ENCODE results near the gene MICU1. TPM values are rescaled to one million over a fixed set of nuclear protein-coding genes. Genes with fewer than 3 reads are reported as not detected.

MICU1 gene
- polyA plus RNA-seq, 1 donor (not counting 4 experiments of a cell fraction or from before 2014, with no cell fraction given) = 19.4 TPM

DNA sequence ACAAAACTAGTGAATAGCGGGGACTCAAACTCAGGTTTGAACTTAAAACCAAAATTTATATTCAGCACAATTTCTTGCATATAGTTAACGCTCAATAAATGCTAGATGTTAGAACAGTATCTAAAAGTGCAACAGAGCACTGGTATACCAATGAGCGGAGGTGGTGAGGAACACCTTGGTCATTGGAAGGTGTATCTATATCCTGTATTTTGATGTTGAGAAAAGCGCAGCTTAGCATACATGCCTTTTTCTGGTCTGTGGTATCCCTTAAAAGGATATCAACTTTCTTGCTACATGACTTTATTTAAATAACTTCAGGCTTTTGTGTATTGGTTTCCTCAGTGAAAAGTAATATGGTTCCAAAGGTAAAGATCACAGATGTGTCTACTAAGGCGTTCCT is 237.8 kb downstream of the MICU1 start:
- H3K27me3 ChIP-seq (ENCODE audit: control insufficient read depth, extremely low read depth, insufficient read depth, low read length) = no peaks in the 10 kb centered on the region
- H3K9ac ChIP-seq (ENCODE audit: control insufficient read depth, extremely low read depth, insufficient read depth, low read length) = no peak overlapping the region
- no peaks in the 10 kb centered on the region for H3K79me2 ChIP-seq (ENCODE audit: control insufficient read depth, insufficient read depth, low read length)
- no peaks in the 10 kb centered on the region for H3K36me3 ChIP-seq (ENCODE audit: control insufficient read depth in 2 of 2, extremely low read depth in 1 of 2, insufficient read depth in 2 of 2, low read length in 2 of 2)
- no peaks in the 10 kb centered on the region for H3K4me1 ChIP-seq (ENCODE audit: control insufficient read depth, extremely low read depth, insufficient read depth, low read length)
- H2AFZ ChIP-seq (ENCODE audit: control insufficient read depth, low read length) = no peak overlapping the region
- DNase-seq (ENCODE audit: low read depth, low spot score) (no peak), FAIRE-seq (no peak)
- no peak for TF ChIP-seq EZH2 (IDR thresholded peaks at IDR 0.05; ENCODE audit: low read length)
- TF ChIP-seq, protein P1, sequence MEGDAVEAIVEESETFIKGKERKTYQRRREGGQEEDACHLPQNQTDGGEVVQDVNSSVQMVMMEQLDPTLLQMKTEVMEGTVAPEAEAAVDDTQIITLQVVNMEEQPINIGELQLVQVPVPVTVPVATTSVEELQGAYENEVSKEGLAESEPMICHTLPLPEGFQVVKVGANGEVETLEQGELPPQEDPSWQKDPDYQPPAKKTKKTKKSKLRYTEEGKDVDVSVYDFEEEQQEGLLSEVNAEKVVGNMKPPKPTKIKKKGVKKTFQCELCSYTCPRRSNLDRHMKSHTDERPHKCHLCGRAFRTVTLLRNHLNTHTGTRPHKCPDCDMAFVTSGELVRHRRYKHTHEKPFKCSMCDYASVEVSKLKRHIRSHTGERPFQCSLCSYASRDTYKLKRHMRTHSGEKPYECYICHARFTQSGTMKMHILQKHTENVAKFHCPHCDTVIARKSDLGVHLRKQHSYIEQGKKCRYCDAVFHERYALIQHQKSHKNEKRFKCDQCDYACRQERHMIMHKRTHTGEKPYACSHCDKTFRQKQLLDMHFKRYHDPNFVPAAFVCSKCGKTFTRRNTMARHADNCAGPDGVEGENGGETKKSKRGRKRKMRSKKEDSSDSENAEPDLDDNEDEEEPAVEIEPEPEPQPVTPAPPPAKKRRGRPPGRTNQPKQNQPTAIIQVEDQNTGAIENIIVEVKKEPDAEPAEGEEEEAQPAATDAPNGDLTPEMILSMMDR (optimal IDR thresholded peaks at IDR 0.05 in 1 of 3, IDR thresholded peaks at IDR 0.05 in 1 of 3, conservative IDR thresholded peaks at IDR 0.05 in 1 of 3; ENCODE audit: extremely low read depth in 1 of 3, insufficient read depth in 2 of 3, low read length in 3 of 3) = no peak
- H3K9me1 ChIP-seq (ENCODE audit: control insufficient read depth, extremely low read depth, insufficient read depth, low read length) = no peaks in the 10 kb centered on the region
- peaks cover 2% of the 10 kb centered on the region for H4K20me1 ChIP-seq (ENCODE audit: control insufficient read depth, extremely low read depth, insufficient read depth, low read length)
- H3K4me2 ChIP-seq (ENCODE audit: control insufficient read depth, extremely low read depth, insufficient read depth, low read depth, low read length) = no peak overlapping the region
- dilution Hi-C loops (cut with MboI; ENCODE audit: extremely low pct_ligation_motif_present, low sequenced_read_pairs) = no loop called here
- H3K4me3 ChIP-seq (ENCODE audit: control insufficient read depth in 2 of 3, extremely low read depth in 1 of 3, insufficient read depth in 2 of 3, low read depth in 1 of 3, low read length in 3 of 3) = no peak overlapping the region
- H3K9me3 ChIP-seq (ENCODE audit: control insufficient read depth, low read depth, low read length) = no peaks in the 10 kb centered on the region
- no peak overlapping the region for H3K27ac ChIP-seq (ENCODE audit: control insufficient read depth, insufficient read depth, low read length)

DNA sequence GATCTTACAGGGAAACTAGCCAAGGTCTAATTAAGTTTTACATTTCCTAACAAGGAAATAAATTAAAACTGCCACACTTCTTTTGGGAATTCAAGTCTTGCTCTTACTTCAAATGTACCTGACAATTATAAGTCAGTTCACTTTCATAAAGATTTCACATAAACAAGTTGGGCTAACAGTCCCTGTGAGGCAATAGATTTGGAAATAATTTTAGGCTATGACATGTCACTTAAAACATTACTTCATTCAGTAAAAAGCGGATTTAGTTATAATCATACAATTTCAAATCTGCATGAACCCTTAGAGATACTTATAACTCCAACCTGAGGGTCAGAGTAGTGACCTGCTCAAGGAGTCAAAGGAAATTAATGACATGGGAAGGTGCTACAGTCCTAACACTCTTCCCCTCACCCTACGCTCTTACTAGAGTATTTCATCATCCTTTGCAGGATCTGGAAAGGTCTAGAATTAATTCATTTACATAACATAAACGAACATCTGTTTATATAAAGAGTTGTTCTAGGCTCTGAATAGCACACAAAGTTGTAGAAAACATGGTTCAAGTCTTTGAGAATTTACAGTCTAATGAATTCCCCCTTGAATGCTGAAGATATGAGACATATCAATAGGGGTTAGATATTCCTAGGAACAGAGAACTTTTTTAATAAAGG is 238.8 kb downstream of the MICU1 start:
- Histone ChIP-seq H3K9ac (ENCODE audit: control insufficient read depth, extremely low read depth, insufficient read depth, low read length) (no peak overlapping the region), H3K27ac (ENCODE audit: control insufficient read depth, insufficient read depth, low read length) (no peak overlapping the region), H3K27me3 (ENCODE audit: control insufficient read depth, extremely low read depth, insufficient read depth, low read length) (no peaks in the 10 kb centered on the region), H3K79me2 (ENCODE audit: control insufficient read depth, insufficient read depth, low read length) (no peaks in the 10 kb centered on the region), H4K20me1 (ENCODE audit: control insufficient read depth, extremely low read depth, insufficient read depth, low read length) (no peaks in the 10 kb centered on the region), H3K4me3 (ENCODE audit: control insufficient read depth in 2 of 3, extremely low read depth in 1 of 3, insufficient read depth in 2 of 3, low read depth in 1 of 3, low read length in 3 of 3) (no peak overlapping the region), H3K4me2 (ENCODE audit: control insufficient read depth, extremely low read depth, insufficient read depth, low read depth, low read length) (no peak overlapping the region), H2AFZ (ENCODE audit: control insufficient read depth, low read length) (no peak overlapping the region), H3K4me1 (ENCODE audit: control insufficient read depth, extremely low read depth, insufficient read depth, low read length) (no peaks in the 10 kb centered on the region), H3K9me1 (ENCODE audit: control insufficient read depth, extremely low read depth, insufficient read depth, low read length) (no peaks in the 10 kb centered on the region), H3K9me3 (ENCODE audit: control insufficient read depth, low read depth, low read length) (no peaks in the 10 kb centered on the region), H3K36me3 (ENCODE audit: control insufficient read depth in 2 of 2, extremely low read depth in 1 of 2, insufficient read depth in 2 of 2, low read length in 2 of 2) (no peaks in the 10 kb centered on the region)
- DNase-seq (ENCODE audit: low read depth, low spot score) (no peak), FAIRE-seq (no peak)
- dilution Hi-C loops (cut with MboI; ENCODE audit: extremely low pct_ligation_motif_present, low sequenced_read_pairs) = no loop called here
- TF ChIP-seq, protein P1 (optimal IDR thresholded peaks at IDR 0.05 in 1 of 3, IDR thresholded peaks at IDR 0.05 in 1 of 3, conservative IDR thresholded peaks at IDR 0.05 in 1 of 3; ENCODE audit: extremely low read depth in 1 of 3, insufficient read depth in 2 of 3, low read length in 3 of 3) = no peak
- TF ChIP-seq EZH2 (IDR thresholded peaks at IDR 0.05; ENCODE audit: low read length) = no peak

All from keratinocyte (primary cell).